ENCODE measurements around the gene KCNB1.
"Not testable (repeated sequence)": the region's sequence is repeated elsewhere in the genome, so short reads cannot be mapped to it uniquely, and the experiment has no call there.

The KCNB1 gene

DNA sequence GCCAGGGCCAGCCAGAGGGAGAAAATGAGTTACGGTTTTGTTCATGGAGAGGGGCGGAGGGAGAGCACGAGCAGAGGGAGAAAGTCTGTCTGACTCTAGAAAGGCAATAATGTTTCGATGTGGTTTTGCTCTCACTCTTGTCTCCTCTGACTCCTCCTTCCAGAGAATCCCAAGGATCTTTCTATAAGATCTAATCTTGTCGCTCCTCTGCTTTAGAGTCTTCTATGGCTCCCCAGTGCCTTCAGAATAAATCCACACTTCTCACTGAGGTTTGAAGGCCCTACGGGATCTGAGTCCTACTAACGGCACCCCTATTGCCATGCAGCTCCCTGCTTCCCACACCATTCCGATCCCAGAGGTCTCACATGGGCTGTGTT lies 66.8 kb downstream of the KCNB1 start:
- TF ChIP-seq, protein P1, sequence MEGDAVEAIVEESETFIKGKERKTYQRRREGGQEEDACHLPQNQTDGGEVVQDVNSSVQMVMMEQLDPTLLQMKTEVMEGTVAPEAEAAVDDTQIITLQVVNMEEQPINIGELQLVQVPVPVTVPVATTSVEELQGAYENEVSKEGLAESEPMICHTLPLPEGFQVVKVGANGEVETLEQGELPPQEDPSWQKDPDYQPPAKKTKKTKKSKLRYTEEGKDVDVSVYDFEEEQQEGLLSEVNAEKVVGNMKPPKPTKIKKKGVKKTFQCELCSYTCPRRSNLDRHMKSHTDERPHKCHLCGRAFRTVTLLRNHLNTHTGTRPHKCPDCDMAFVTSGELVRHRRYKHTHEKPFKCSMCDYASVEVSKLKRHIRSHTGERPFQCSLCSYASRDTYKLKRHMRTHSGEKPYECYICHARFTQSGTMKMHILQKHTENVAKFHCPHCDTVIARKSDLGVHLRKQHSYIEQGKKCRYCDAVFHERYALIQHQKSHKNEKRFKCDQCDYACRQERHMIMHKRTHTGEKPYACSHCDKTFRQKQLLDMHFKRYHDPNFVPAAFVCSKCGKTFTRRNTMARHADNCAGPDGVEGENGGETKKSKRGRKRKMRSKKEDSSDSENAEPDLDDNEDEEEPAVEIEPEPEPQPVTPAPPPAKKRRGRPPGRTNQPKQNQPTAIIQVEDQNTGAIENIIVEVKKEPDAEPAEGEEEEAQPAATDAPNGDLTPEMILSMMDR (IDR thresholded peaks at IDR 0.05; ENCODE audit: unreplicated experiment in 3 of 3) = no peak
- H3K36me3 Mint-ChIP-seq (ENCODE audit: low read depth) = no peaks in the 10 kb centered on the region
- H3K4me3 Mint-ChIP-seq = no peak overlapping the region
- no peaks in the 10 kb centered on the region for H3K4me1 Mint-ChIP-seq
- H3K27me3 Mint-ChIP-seq (ENCODE audit: low read depth) = peaks cover 17% of the 10 kb centered on the region
- H3K9me3 Mint-ChIP-seq = no peaks in the 10 kb centered on the region
- no peak overlapping the region for H3K27ac Mint-ChIP-seq

DNA sequence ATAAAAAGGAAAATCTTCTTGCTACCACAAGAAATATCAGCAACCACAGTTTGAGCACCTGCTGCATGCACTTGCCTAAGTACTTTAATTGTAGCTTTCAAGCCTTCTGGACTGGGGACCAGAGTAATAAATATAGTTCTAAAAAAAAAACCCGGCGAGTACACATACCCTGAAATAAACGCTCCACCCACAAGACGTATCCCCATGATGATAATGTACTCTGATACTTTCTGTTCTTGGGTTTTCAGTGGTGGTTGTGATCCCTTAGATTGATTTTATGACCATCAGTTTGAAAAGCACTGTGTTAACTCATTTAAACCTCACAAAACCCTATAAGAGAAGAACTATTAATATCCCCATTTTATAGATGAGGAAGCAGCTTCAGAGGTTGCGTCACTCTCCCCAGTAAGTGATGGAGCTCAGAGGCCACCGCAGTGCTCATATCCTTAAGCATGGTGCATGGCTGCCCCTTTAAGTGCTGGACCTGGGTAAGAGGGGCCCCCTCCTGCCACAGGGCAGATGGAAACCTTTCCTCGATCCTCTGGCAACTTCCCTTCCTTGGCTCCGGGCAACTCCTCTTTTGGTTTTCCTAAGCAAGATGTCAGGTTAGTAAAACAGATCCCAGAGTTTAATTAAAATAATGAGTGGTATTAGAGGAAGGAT lies 67.3 kb downstream of the KCNB1 start:
- TF ChIP-seq, protein P1 (IDR thresholded peaks at IDR 0.05; ENCODE audit: unreplicated experiment in 3 of 3) = no peak
- Mint-ChIP-seq H3K27me3 (ENCODE audit: low read depth) (peaks cover 17% of the 10 kb centered on the region), H3K4me1 (no peaks in the 10 kb centered on the region), H3K27ac (no peak overlapping the region), H3K4me3 (no peak overlapping the region), H3K36me3 (ENCODE audit: low read depth) (no peaks in the 10 kb centered on the region), H3K9me3 (no peaks in the 10 kb centered on the region)

DNA sequence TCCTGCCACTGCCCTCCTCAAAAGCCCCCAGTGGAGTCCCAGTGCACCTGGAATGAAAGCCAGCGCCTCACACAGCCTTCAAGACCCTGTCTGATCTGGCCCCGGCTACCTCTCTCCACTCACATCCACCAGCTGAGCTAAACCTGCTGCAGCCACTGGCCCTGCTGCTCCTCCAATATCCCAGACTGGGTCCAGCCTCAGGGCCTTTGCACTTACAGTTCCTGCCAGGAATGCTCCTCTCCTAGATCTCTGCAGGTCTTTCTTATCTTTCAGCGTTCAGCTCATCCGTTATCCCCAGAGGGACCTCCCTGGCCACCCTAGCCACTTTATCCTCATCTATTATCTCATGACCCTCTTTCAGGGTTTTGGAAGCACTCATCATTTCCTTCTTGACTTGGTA lies 68.8 kb downstream of the KCNB1 start:
- TF ChIP-seq, protein P1 (IDR thresholded peaks at IDR 0.05; ENCODE audit: unreplicated experiment in 3 of 3) = no peak
- Mint-ChIP-seq H3K27me3 (ENCODE audit: low read depth) (peaks cover 27% of the 10 kb centered on the region), H3K27ac (no peak overlapping the region), H3K36me3 (ENCODE audit: low read depth) (no peaks in the 10 kb centered on the region), H3K4me3 (no peak overlapping the region), H3K4me1 (no peaks in the 10 kb centered on the region), H3K9me3 (no peaks in the 10 kb centered on the region)

DNA sequence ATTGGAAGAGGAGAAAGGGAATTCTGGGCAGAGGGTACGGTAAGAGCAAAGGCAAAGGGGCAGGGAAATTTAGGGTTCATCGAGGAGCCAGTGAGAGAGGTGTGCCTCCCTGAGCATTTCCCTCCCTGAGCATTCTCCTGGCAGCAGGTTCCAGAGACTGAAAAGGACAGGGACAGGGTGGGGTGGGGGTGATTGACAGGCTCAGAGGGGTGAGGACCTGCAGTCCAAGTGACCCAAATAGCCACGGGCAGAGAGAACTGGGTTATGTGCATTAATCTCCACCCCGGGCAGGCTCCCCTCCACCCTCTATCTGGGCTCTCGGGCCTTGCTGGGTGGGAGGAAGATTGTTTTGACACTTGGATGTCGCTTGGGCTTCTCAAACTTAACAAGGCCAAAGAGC lies 69.5 kb downstream of the KCNB1 start:
- H3K4me3 Mint-ChIP-seq = no peak overlapping the region
- H3K9me3 Mint-ChIP-seq = no peaks in the 10 kb centered on the region
- H3K4me1 Mint-ChIP-seq = no peaks in the 10 kb centered on the region
- TF ChIP-seq, protein P1 (IDR thresholded peaks at IDR 0.05; ENCODE audit: unreplicated experiment in 3 of 3) = no peak
- H3K27ac Mint-ChIP-seq = no peak overlapping the region
- no peaks in the 10 kb centered on the region for H3K36me3 Mint-ChIP-seq (ENCODE audit: low read depth)
- H3K27me3 Mint-ChIP-seq (ENCODE audit: low read depth) = peaks cover 31% of the 10 kb centered on the region

DNA sequence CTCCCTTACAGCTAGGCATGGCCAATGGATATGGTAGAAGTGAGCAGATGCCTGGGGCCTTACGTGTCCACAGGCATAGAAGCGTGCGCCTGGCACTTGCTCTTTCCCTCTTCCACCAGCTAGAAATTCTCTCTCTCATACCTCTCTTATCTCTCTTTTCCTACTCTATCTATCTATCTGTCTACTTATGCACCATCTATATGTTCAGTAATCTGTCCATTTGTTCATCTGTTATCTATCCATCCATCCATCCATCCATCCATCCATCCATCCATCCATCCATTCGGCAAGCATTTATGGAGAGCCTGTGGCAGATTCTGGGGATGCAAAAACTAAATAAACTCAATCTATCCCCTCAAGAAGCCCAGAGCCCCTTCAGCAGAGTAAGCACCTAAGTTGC lies 70.2 kb downstream of the KCNB1 start:
- Mint-ChIP-seq H3K4me1 (no peaks in the 10 kb centered on the region), H3K27ac (no peak overlapping the region), H3K9me3 (no peaks in the 10 kb centered on the region), H3K4me3 (no peak overlapping the region), H3K27me3 (ENCODE audit: low read depth) (peaks cover 31% of the 10 kb centered on the region), H3K36me3 (ENCODE audit: low read depth) (no peaks in the 10 kb centered on the region)
- TF ChIP-seq, protein P1 (IDR thresholded peaks at IDR 0.05; ENCODE audit: unreplicated experiment in 3 of 3) = no peak

DNA sequence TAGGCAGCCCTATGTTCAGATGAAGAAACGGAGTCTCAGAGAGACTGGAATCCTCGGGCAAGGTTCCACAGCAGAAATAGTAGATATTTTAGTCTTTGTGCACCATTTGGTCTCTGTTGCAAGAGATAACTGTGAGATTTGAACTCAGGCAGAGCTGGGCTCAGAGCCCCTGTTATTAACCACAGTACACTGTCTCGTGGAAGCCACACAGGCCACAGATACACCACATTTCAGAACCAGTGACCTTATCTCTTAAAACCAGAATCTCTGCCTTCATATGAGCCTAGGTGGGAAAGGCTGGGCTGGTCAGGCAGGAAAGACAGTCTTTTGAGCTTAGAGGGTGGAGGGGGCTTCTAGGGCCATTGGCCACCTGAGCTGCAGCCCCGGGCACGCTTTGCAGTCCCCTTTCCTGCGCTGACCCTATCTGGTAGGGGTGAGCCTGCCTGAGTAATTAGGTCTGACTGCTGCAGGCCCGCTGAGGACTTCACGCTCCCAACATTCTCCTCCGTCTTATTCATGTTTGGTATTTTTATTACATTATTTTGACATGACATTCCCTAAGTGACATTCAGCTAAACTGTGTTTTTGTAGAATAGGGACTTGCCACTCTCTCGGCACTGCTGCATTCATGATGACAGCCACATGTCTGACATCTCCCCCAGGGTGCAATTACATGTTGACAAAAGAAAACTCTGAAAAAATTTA lies 71.1 kb downstream of the KCNB1 start:
- H3K27me3 Mint-ChIP-seq (ENCODE audit: low read depth) = peaks cover 31% of the 10 kb centered on the region
- TF ChIP-seq, protein P1 (IDR thresholded peaks at IDR 0.05; ENCODE audit: unreplicated experiment in 3 of 3) = no peak
- no peaks in the 10 kb centered on the region for H3K9me3 Mint-ChIP-seq
- no peaks in the 10 kb centered on the region for H3K36me3 Mint-ChIP-seq (ENCODE audit: low read depth)
- H3K27ac Mint-ChIP-seq = no peak overlapping the region
- no peak overlapping the region for H3K4me3 Mint-ChIP-seq
- no peaks in the 10 kb centered on the region for H3K4me1 Mint-ChIP-seq

DNA sequence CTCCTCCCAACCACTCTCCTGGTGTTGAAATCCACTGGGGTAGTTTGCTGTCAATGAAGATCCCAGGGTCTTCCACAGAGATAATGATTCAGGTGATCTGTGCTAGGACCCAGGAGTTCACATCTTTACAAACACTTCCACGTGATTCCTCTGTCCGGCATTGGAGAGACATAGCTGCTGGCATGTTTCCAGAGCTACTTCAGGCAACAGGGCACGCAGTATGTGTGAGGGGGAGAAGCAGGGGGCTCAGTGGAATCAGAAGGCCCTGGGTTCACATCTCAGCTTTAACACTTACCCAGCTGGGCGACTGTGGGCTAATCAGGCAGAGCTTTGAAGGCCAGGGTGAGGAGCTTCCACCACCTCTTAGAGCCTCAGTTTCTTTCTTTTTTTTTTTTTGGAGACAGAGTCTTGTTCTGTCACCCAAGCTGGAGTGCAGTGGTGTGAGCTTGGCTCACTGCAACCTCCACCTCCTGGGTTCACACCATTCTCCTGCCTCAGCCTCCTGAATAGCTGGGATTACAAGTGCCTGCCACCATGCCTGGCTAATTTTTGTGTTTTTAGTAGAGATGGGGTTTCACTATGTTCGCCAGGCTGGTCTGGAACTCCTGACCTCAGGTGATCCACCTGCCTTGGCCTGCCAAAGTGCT lies 72.4 kb downstream of the KCNB1 start:
- H3K4me1 Mint-ChIP-seq; H3K36me3 Mint-ChIP-seq (ENCODE audit: low read depth); H3K27ac Mint-ChIP-seq; H3K4me3 Mint-ChIP-seq; H3K9me3 Mint-ChIP-seq: not testable (repeated sequence)
- H3K27me3 Mint-ChIP-seq (ENCODE audit: low read depth) = peaks cover 30% of the 10 kb centered on the region

Data from nephron (organoid).